ENCODE measurements around the gene BAZ1B.
"Not testable (repeated sequence)": the region's sequence is repeated elsewhere in the genome, so short reads cannot be mapped to it uniquely, and the experiment has no call there.

Gene BAZ1B

DNA sequence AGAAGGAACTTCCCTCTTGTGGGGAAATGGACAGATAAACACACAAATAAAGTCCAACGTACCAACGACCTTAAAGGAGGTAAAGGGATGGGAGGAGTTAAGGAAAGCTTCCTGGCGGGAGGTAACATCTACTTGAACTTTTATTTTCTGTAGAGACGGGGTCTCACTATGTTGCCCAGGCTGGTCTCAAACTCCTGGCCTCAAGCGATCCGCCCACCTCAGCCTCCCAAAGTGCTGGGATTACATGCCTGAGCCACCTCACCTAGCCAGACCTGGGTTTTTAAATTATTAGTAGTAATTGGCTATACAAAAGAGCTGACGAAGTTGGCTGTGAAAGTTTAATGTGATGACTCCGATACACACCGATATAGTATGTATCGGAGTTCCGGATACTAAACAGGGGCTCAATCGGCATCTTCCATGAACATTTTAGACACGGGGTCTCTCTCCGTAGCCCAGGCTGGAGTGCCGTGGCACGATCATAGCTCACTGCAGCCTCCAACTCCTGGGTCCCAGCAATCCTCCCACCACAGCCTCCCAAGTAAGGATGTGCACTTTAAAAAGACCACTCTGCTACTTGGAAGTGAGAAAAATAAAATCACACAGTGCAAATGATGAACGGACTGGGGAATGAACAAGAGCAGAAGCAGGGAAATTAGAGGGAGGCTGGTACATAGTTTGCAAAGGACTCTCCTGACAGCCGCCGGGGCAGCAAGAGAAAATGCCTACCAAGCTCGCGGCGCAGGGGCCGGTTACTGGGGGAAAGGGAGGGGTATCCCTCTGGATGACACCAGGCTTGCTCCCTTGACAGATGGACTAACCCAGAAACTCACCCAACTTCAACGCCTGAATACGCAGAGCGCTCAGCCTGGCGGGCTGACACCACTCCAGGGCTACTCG lies 34.4 kb upstream of the BAZ1B start:
- ATAC-seq, result no peak
- Mint-ChIP-seq H3K27ac (peak overlapping the region; percentile 66), H3K4me1 (peaks cover 49% of the 10 kb centered on the region), H3K36me3 (ENCODE audit: low read depth) (peaks cover 21% of the 10 kb centered on the region), H3K27me3 (no peaks in the 10 kb centered on the region), H3K9me3 (no peaks in the 10 kb centered on the region), H3K4me3 (peak overlapping the region; percentile 95)
- no peak for DNase-seq

GRCh38 chr7:73555411-73555982 lies 33.4 kb upstream of the BAZ1B start:
- DNase-seq (no peak), ATAC-seq (no peak)
- peaks cover 48% of the 10 kb centered on the region for H3K4me1 Mint-ChIP-seq
- peaks cover 25% of the 10 kb centered on the region for H3K36me3 Mint-ChIP-seq (ENCODE audit: low read depth)
- peak overlapping the region; percentile 95 for H3K4me3 Mint-ChIP-seq
- no peaks in the 10 kb centered on the region for H3K9me3 Mint-ChIP-seq
- no peaks in the 10 kb centered on the region for H3K27me3 Mint-ChIP-seq
- peak overlapping the region; percentile 66 for H3K27ac Mint-ChIP-seq

- not testable (repeated sequence) for H3K27me3 Mint-ChIP-seq, H3K4me3 Mint-ChIP-seq, H3K27ac Mint-ChIP-seq, H3K9me3 Mint-ChIP-seq, ATAC-seq, DNase-seq
- H3K4me1 Mint-ChIP-seq, result peaks cover 32% of the 10 kb centered on the region
- H3K36me3 Mint-ChIP-seq (ENCODE audit: low read depth), result peaks cover 32% of the 10 kb centered on the region
These were observed 28.0 kb upstream of the BAZ1B start for GRCh38 chr7:73550093-73550492.

DNA sequence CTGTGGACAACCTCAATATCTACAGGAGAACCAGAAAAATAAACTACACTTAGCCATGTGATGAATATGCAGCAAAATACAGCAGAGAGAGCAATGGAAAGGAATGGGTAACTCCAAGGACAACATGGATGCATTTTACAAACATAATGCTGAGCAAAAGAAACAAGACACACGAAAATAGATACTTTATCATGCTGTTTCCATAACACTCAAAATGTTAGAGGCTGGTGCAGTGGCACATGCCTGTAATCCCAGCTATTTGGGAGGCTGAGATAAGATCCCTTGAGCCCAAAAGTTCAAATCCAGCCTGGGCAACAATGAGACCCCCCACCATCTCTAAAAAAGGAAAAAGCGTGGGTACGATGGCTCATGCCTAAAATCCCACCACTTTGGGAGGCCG lies 27.1 kb upstream of the BAZ1B start:
- ATAC-seq, result no peak
- DNase-seq, result no peak
- Mint-ChIP-seq H3K27ac (no peak overlapping the region), H3K4me3 (no peak overlapping the region), H3K27me3 (no peaks in the 10 kb centered on the region), H3K9me3 (no peaks in the 10 kb centered on the region), H3K36me3 (ENCODE audit: low read depth) (peaks cover 30% of the 10 kb centered on the region), H3K4me1 (peaks cover 23% of the 10 kb centered on the region)

GRCh38 chr7:73547841-73548240 lies 25.7 kb upstream of the BAZ1B start:
- no peaks in the 10 kb centered on the region for H3K27me3 Mint-ChIP-seq
- no peak overlapping the region for H3K4me3 Mint-ChIP-seq
- H3K4me1 Mint-ChIP-seq, result peaks cover 20% of the 10 kb centered on the region
- peak overlapping the region; percentile 22 for H3K27ac Mint-ChIP-seq
- ATAC-seq (no peak), DNase-seq (no peak)
- H3K36me3 Mint-ChIP-seq (ENCODE audit: low read depth), result peaks cover 31% of the 10 kb centered on the region
- no peaks in the 10 kb centered on the region for H3K9me3 Mint-ChIP-seq

DNA sequence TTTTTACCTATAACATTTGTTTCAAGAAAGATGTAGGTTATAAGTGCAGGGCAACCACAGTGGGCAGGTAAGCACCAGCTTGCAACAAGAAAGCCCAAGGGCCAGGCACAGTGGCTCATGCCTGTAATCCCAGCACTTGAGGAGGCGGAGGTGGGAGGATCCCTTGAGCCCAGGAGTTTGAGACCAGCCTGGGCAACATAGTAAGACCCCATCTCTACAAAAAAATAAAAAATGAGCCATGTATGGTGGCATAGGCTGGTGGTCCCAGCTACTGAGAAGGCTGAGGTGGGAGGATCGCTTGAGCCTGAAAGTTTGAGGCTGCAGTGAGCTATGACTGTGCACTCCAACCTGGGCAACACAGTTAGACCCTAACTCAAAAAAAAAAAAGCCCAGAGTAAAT lies 22.6 kb upstream of the BAZ1B start:
- Mint-ChIP-seq H3K27me3 (no peaks in the 10 kb centered on the region), H3K4me1 (peaks cover 14% of the 10 kb centered on the region), H3K4me3 (no peak overlapping the region), H3K9me3 (no peaks in the 10 kb centered on the region), H3K36me3 (ENCODE audit: low read depth) (peaks cover 37% of the 10 kb centered on the region), H3K27ac (no peak overlapping the region)
- DNase-seq (no peak), ATAC-seq (no peak)

DNA sequence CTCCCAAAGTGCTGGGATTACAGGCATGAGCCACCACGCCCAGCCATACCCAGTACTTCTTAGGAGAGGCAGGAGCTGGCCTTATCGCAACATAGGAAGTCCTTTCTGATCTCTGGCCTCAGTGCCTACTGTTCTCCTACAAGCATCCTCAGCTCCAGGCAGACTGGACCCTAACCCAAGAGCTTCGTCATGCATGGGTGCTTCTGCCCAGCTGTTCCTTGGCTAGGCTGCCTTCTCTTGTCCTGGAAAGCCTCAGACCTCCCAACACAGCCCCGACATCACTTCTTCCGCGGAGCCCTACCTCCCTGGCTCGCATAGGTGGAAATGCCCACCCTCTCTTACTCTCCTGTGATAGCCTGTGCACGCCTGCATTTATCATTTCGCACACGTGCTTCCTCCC lies 19.6 kb upstream of the BAZ1B start:
- DNase-seq, result no peak
- Mint-ChIP-seq H3K4me3 (no peak overlapping the region), H3K36me3 (ENCODE audit: low read depth) (peaks cover 40% of the 10 kb centered on the region), H3K27me3 (no peaks in the 10 kb centered on the region), H3K4me1 (peaks cover 4% of the 10 kb centered on the region), H3K9me3 (no peaks in the 10 kb centered on the region), H3K27ac (peak overlapping the region; percentile 37)
- ATAC-seq, result no peak

DNA sequence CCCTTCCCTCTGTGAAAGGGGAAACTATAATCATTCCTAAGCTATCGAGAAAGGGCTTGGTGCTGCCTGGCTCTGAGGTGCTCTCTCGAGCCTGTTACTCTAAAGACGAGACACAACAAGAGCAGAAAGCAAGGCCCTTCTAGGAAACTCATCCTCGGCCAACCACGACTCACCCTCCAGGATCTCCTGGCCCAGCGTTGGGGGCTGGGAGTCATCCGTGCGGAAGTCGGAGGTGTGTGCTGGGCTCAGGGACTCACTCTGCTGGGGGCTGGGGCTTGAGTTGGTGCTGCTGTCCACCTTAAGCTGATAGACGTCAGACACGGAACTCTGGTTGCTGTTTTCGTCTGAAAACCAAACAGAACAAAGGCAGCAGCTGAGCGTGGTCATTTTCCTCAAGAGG lies 17.6 kb upstream of the BAZ1B start:
- no peak for DNase-seq
- Mint-ChIP-seq H3K36me3 (ENCODE audit: low read depth) (peaks cover 36% of the 10 kb centered on the region), H3K27me3 (no peaks in the 10 kb centered on the region), H3K9me3 (no peaks in the 10 kb centered on the region), H3K4me3 (no peak overlapping the region), H3K4me1 (peaks cover 1% of the 10 kb centered on the region), H3K27ac (no peak overlapping the region)
- ATAC-seq, result no peak

GRCh38 chr7:73538510-73538909 lies 16.4 kb upstream of the BAZ1B start:
- not testable (repeated sequence) for ATAC-seq, DNase-seq, H3K4me1 Mint-ChIP-seq, H3K27me3 Mint-ChIP-seq, H3K4me3 Mint-ChIP-seq, H3K27ac Mint-ChIP-seq, H3K9me3 Mint-ChIP-seq
- H3K36me3 Mint-ChIP-seq (ENCODE audit: low read depth), result peaks cover 35% of the 10 kb centered on the region

DNA sequence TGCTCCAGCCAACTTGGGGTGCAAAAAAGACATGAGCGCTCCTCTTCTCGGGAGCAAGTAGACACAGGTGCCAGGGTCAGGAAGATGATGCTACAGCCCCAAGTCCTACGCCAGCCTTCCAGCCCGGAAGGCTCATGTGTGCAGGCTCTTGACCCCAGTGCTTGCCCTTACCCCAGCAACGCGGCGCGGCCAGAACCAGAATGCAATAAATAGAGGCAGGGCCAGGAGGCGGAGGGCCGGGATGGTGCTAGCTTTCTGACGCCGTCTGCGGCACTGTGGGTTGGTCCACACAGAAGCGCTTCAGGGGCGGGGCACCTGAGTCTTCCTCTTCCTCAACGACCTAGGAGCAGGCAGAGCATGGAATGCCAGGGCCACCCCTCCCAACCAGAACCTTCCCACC lies 15.0 kb upstream of the BAZ1B start:
- Mint-ChIP-seq H3K4me3 (no peak overlapping the region), H3K27me3 (no peaks in the 10 kb centered on the region), H3K27ac (no peak overlapping the region), H3K9me3 (no peaks in the 10 kb centered on the region), H3K4me1 (peaks cover 1% of the 10 kb centered on the region), H3K36me3 (ENCODE audit: low read depth) (peaks cover 25% of the 10 kb centered on the region)
- no peak for DNase-seq
- ATAC-seq, result no peak

DNA sequence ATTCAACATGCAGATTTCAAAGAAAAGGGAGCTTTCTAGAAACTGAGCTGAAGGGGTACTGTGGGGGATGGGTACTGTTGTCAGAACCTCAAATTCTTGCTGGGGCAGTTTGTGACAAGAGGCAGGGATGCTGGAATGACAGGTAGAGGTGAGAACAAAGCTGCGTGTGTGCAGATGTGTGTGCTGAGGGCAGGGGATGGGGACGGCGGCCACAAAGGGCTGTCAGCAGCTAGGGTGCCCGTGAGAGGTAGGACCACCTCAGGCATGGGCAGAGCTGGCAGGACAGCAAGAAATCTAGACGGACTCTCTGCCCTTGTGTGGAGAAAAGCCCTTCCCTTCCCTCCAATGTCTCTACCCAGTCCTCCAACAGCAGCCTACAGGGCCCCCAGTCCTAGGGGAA lies 14.4 kb upstream of the BAZ1B start:
- Mint-ChIP-seq H3K4me3 (no peak overlapping the region), H3K27me3 (no peaks in the 10 kb centered on the region), H3K9me3 (no peaks in the 10 kb centered on the region), H3K27ac (no peak overlapping the region), H3K4me1 (peaks cover 1% of the 10 kb centered on the region), H3K36me3 (ENCODE audit: low read depth) (peaks cover 23% of the 10 kb centered on the region)
- DNase-seq (no peak), ATAC-seq (no peak)

DNA sequence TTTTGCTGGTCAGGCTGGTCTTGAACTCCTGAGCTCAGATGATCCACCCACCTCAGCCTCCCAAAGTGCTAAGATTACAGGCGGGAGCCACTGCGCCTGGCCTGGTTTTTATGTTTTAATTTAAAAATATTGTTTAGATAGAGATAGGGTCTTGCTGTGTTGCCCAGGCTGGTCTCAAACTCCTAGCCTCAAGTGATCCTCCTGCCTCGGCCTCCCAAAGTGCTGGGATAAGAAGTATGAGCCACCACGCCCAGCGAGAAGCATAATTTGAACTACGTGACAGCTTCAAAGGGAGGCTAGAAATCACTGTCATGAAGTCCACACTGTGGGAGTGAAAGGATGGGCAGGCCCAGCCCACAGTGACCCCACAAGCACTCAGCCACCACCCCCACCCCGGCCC lies 13.8 kb upstream of the BAZ1B start:
- H3K27me3 Mint-ChIP-seq, DNase-seq, ATAC-seq, H3K27ac Mint-ChIP-seq, H3K4me1 Mint-ChIP-seq, H3K4me3 Mint-ChIP-seq, H3K9me3 Mint-ChIP-seq: not testable (repeated sequence)
- peaks cover 20% of the 10 kb centered on the region for H3K36me3 Mint-ChIP-seq (ENCODE audit: low read depth)

GRCh38 chr7:73533742-73534141 lies 11.6 kb upstream of the BAZ1B start:
- no peak overlapping the region for H3K27ac Mint-ChIP-seq
- H3K36me3 Mint-ChIP-seq (ENCODE audit: low read depth), result peaks cover 12% of the 10 kb centered on the region
- no peak overlapping the region for H3K4me3 Mint-ChIP-seq
- DNase-seq (no peak), ATAC-seq (no peak)
- H3K27me3 Mint-ChIP-seq, result no peaks in the 10 kb centered on the region
- H3K4me1 Mint-ChIP-seq, result peaks cover 1% of the 10 kb centered on the region
- no peaks in the 10 kb centered on the region for H3K9me3 Mint-ChIP-seq

GRCh38 chr7:73532224-73532623 lies 10.1 kb upstream of the BAZ1B start:
- H3K4me1 Mint-ChIP-seq, result peaks cover 9% of the 10 kb centered on the region
- H3K36me3 Mint-ChIP-seq (ENCODE audit: low read depth), result peaks cover 9% of the 10 kb centered on the region
- no peak for DNase-seq
- H3K9me3 Mint-ChIP-seq, result no peaks in the 10 kb centered on the region
- no peak overlapping the region for H3K27ac Mint-ChIP-seq
- H3K27me3 Mint-ChIP-seq, result no peaks in the 10 kb centered on the region
- H3K4me3 Mint-ChIP-seq, result no peak overlapping the region
- ATAC-seq, result no peak

- ATAC-seq (no peak), DNase-seq (no peak)
- Mint-ChIP-seq H3K36me3 (ENCODE audit: low read depth) (peaks cover 3% of the 10 kb centered on the region), H3K9me3 (no peaks in the 10 kb centered on the region), H3K27me3 (no peaks in the 10 kb centered on the region), H3K4me3 (no peak overlapping the region), H3K4me1 (peaks cover 17% of the 10 kb centered on the region), H3K27ac (no peak overlapping the region)
These were observed 8.7 kb upstream of the BAZ1B start for GRCh38 chr7:73530800-73531199.

Measured in activated naive CD8-positive, alpha-beta T cell treated with anti-CD3 and anti-CD28 coated beads, Interleukin-2, amount 50 U/mL, for 24 hours (primary cell).